Choroid plexus epithelial cell (primary cell): ENCODE data around the gene ALDH3B1.
A peak's percentile ranks its signal among the peaks of the same experiment; 100 is the strongest.
"Not testable (repeated sequence)": the region's sequence is repeated elsewhere in the genome, so short reads cannot be mapped to it uniquely, and the experiment has no call there.

Experiments
- DNase-seq: peaks from one replicate; pipeline ENCODE4 v3.0.0-alpha.2; 2010; ENCODE audit warnings: low read depth
- H3K4me3 ChIP-seq: 2 replicates; pipeline ENCODE4 v1.5.1; 2011; ENCODE audit warnings: low read depth, mild to moderate bottlenecking, control low read depth, low read length, moderate library complexity
- TF ChIP-seq, protein P1 (sequence below): conservative IDR thresholded peaks from 2 replicates; pipeline ENCODE4 v1.5.1; 2011; ENCODE audit warnings: low read depth, mild to moderate bottlenecking, control low read depth, inconsistent platforms, low read length, moderate library complexity

ALDH3B1 gene

DNA sequence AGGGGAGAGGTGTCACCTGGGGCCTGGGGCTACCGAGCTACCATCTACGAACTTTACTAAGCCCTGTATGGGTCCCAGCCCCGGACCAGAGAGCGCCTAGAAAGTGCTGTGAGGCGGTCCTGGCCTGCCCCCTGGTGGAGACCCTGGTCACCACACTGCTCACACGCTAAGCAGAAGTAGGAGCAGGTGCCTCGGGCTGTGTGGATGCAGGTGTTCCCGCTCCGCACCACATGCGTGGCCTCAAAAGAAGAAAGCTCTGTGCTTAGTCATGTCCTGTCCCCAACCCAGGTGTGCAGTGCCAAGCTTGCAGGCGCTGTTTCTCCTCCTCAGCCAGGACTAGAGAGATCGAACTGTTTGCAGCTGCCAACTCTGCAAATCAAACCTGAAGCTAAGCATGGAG is 16.3 kb upstream of the ALDH3B1 start:
- TF ChIP-seq, protein P1, sequence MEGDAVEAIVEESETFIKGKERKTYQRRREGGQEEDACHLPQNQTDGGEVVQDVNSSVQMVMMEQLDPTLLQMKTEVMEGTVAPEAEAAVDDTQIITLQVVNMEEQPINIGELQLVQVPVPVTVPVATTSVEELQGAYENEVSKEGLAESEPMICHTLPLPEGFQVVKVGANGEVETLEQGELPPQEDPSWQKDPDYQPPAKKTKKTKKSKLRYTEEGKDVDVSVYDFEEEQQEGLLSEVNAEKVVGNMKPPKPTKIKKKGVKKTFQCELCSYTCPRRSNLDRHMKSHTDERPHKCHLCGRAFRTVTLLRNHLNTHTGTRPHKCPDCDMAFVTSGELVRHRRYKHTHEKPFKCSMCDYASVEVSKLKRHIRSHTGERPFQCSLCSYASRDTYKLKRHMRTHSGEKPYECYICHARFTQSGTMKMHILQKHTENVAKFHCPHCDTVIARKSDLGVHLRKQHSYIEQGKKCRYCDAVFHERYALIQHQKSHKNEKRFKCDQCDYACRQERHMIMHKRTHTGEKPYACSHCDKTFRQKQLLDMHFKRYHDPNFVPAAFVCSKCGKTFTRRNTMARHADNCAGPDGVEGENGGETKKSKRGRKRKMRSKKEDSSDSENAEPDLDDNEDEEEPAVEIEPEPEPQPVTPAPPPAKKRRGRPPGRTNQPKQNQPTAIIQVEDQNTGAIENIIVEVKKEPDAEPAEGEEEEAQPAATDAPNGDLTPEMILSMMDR: peak; percentile 59
- not testable (repeated sequence) for H3K4me3 ChIP-seq, DNase-seq

DNA sequence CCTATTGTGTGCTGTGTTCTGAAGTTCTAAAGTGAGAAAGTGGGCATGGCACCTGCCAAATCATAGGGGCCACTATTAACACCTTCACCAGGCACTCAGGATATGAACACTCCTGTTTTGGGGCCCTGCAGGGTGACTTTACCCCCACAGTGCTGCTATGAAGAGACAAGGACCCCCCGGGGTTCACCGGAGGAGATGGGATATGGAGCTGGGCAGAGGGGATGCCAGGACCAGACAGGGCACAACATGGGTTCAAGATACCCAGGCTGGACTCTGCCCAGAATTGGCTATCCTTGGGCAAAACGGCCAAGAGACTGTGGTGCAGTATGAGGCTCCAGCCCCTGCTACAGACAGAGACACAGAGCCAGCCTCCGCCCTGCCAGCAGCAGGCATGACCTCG is 15.7 kb upstream of the ALDH3B1 start:
- DNase-seq, H3K4me3 ChIP-seq: not testable (repeated sequence)

DNA sequence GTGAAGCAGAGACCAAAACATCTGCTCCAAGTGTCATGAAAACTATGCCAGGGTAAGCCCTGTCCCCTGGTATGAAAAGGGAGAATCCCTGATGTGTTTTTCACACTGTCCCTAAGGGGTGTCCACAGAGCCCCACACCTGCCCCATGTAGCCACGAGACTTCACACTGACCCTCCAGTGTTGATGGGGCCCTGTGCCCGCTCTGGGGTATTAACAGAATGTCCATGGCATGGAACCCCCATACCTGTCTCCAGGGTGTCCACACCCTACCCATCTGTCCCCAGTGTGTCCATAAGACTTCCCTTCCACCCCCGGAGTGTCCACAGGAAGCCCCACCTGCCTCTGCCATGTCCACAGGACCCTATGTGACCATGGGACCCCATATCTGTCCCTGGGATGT is 15.0 kb upstream of the ALDH3B1 start:
- not testable (repeated sequence) for DNase-seq

DNA sequence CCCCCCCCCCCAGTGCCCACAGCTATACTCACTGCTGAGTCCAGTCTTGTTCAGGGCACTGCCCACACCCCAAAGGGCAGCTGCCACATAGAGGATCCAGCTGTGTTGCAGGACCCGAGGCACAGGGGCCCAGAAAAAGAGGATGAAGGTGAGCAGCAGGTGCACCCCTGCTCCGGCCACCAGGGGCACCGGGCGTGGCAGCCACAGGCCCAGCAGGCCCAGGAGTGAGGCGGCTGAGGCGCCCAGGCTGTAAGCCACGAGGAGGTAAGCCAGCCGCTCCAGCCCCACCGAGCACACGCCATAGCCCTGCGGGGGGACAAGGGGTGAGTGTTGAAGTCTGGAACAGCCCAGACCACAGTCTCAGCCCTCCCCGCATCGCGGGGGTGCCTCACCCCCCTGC is 14.5 kb upstream of the ALDH3B1 start:
- not testable (repeated sequence) for DNase-seq, H3K4me3 ChIP-seq

More for the DNA sequence above, 15.0 kb upstream of the ALDH3B1 start:
- not testable (repeated sequence) for H3K4me3 ChIP-seq

DNA sequence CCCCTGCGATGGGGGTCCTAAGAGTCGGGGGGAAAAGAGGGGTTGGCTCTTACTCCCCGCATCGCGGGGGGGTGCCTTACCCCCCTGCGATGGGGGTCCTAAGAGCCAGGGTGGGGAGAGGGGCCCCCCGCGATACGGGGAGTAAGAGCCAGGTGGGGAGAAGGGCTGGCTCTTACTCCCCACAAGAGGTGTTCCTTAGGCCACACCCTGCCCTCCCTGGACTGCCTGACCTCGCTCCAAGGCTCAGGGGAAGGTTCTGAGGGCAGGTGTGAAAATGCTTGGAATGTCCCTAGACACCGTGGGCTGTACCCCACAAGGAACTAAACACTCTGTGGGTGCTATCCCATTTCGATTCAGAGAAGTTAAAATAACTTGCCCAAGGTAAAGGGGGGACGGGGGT is 14.1 kb upstream of the ALDH3B1 start:
- TF ChIP-seq, protein P1: no peak
- H3K4me3 ChIP-seq: no peak overlapping the region

DNA sequence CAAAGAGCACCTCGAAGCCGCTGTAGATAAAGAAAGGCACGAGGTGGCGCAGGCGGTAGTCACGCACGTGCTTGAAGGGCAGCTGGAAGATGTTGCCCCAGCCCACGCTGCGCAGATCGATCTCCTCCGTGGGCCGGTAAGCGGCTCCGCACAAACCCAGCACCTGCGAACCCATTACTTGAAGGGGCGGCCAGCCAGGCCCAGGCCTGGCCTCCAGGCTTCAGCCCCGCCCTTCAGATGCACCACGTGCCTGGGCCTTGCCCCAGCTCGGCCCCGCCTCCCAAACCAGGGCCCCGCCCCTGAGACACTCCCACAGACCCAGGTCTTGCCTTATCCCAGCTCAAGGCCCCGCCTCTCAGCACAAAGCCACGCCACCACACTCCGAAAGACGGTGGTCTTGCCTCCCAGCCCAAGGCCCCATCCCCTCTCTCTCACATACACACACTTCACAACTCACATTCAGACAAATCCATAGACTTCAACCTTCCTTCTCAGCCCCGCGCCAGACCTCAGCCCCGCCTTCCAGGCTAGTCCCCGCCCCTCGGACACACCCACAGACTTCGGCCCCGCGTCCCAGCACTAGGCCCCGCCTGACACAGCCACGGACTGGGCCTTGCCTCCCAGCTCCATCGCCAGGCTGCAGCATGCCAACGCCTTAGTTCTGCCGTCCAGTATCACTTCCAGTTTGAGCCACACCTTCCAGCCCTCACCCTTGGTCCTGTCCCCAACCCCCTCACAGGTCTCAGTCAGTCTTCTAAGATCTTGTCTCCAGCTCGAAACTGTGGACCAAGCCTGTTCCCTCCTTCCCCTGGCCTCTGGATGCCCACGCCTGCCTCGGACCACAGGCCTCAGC is 13.3 kb upstream of the ALDH3B1 start:
- H3K4me3 ChIP-seq: no peak overlapping the region
- peak; percentile 50 for DNase-seq
- TF ChIP-seq, protein P1: no peak

More for the DNA sequence above, 14.1 kb upstream of the ALDH3B1 start:
- no peak for DNase-seq

DNA sequence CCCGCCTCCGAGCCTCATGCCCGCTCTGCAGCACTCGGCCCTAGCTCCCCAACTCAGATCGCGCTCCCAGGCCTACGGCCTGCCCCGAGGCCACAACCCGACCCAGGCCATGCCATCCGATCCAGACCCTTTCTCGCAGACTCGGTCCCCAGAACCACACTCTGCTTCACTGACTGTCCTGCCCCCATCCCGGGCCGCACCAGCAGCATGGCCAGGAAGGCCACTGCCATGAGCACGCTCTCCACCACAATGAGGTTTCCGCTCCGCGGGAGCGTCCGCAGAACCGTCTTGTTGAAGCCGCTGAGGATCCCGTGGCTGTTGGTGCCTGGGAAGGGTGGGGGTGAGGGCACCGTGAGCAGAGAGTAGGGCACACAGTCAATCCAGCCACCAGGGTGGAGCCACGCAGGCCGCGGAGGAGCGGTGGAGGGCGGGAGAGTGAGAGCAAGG is 12.6 kb upstream of the ALDH3B1 start:
- no peak overlapping the region for H3K4me3 ChIP-seq
- TF ChIP-seq, protein P1: no peak
- no peak for DNase-seq

DNA sequence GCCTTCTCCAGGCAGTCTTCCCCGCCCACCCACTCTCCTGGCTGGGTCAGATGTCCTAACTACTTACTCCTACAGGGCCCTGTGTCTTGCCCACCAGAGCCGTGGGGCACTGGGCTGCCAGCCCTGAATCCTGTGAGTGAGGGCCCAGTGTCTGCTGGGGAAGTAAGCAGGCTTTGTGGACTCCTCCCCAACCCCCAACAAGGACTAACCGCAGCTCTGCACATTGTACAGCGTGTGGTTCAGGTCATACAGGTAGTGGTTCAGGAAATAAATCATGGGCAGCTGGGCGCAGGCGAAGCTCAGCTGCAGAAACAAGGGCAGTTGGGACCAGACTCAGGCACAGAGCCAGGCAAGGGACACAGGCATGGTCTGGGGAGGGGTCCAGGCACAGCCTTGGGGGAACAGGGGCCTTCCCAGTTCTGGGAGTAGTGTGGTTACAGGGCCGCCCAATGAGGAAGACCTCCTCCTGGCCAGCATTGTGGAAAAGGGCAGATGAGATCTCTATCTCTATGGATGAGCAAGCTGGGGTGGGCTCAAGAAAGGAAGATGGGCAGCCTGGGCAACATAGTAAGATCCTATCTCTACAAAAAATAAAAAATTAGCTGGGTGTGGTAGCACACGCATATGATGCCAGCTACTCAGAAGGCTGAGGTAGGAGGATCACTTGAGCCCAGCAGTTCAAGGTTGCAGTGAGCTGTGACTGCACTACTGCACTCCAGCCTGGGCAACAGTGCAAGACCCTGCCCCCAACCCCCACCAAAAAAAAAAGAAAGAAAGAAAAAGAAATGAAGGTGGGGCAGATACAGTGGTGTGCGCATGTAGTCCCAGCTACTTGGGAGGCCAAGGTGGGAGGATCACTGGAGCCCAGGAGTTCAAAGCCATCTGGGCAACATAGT is 11.7 kb upstream of the ALDH3B1 start:
- no peak for DNase-seq
- TF ChIP-seq, protein P1: no peak
- H3K4me3 ChIP-seq: no peak overlapping the region
